Measurements from ENCODE around the gene ANKS3. TPM values are rescaled to one million over a fixed set of nuclear protein-coding genes. Genes with fewer than 3 reads are reported as not detected.

The ANKS3 gene
- total and polyA plus RNA-seq, 2 of the 8 experiments (the other 6 are each of a cell fraction or from before 2014, with no cell fraction given): 15.5 to 23.9 TPM

GRCh38 chr16:4692460-4693295 is 41.4 kb downstream of the ANKS3 start:
- Histone ChIP-seq H2AFZ (ENCODE audit: low read length) (no peak overlapping the region), H2BK5ac (ENCODE audit: low read depth, low read length) (0 out of 2 replicates have a peak overlapping the region, but pooled peaks have one; percentile 49), H3K4me2 (ENCODE audit: insufficient read depth in 1 of 2, low read depth in 2 of 2, low read length in 2 of 2) (peak overlapping the region; percentile 68 to 81), H2AK5ac (ENCODE audit: low read depth, low read length) (no peak overlapping the region; the same call in 1 of the 2 replicates), H3K4me1 (replicated peaks in 1 of 4; ENCODE audit: control insufficient read depth in 3 of 4, insufficient read depth in 4 of 4, low read length in 3 of 4) (peaks cover 0 to 7% (median 5%) of the 10 kb centered on the region in 4 experiments; a peak in 4 of 7 replicates), H3K18ac (ENCODE audit: extremely low read depth, low read length) (no peak overlapping the region; the same call in 1 of the 2 replicates), H4K20me1 (replicated peaks in 1 of 2; ENCODE audit: control insufficient read depth in 1 of 2, insufficient read depth in 2 of 2, low read length in 2 of 2) (peaks cover 0 to 14% of the 10 kb centered on the region in 2 experiments), H2BK12ac (ENCODE audit: low read depth, low read length) (peak overlapping the region; percentile 14; the same call in 1 of the 2 replicates), H4K5ac (ENCODE audit: insufficient read length, low read depth, low read length) (no peak overlapping the region), H4K91ac (replicated peaks; ENCODE audit: insufficient read length, low read length) (peak overlapping the region; percentile 54), H3K23me2 (ENCODE audit: low read depth, low read length) (peaks cover 8% of the 10 kb centered on the region; the same call in 1 of the 2 replicates), H3K9ac (replicated peaks in 1 of 4; ENCODE audit: extremely low read depth in 1 of 4, low read depth in 3 of 4, low read length in 3 of 4) (peak overlapping the region in 3 of 4 experiments; percentile 37 to 44 (median 42); a peak in 5 of 7 replicates), H4K8ac (ENCODE audit: extremely low read depth, insufficient read depth, low read length) (peak overlapping the region; percentile 84), H2BK20ac (ENCODE audit: low read length) (no peak overlapping the region), H3K79me2 (ENCODE audit: control insufficient read depth in 1 of 2, insufficient read depth in 2 of 2, low read length in 2 of 2) (peaks cover 0 to 2% of the 10 kb centered on the region in 2 experiments; a peak in 1 of 4 replicates), H3K23ac (ENCODE audit: insufficient read length) (no peak overlapping the region), H3K4me3 (ENCODE audit: extremely low read depth in 1 of 4, insufficient read depth in 2 of 4, low read depth in 3 of 4, low read length in 4 of 4) (peak overlapping the region; percentile 25 to 93 (median 54)), H3K36me3 (ENCODE audit: control insufficient read depth in 2 of 4, insufficient read depth in 4 of 4, low read length in 3 of 4) (peaks cover 9 to 16% (median 13%) of the 10 kb centered on the region in 4 experiments; a peak in 7 of 8 replicates), H3K79me1 (ENCODE audit: low read depth, low read length) (no peaks in the 10 kb centered on the region), H3K9me3 (ENCODE audit: insufficient read depth in 2 of 2, low read depth in 1 of 2, low read length in 1 of 2) (no peaks in the 10 kb centered on the region), H3K56ac (replicated peaks; ENCODE audit: insufficient read length, low read depth, low read length) (peak overlapping the region; percentile 69), H3K27ac (ENCODE audit: low read depth, low read length) (no peak overlapping the region), H3K14ac (ENCODE audit: insufficient read length) (no peak overlapping the region), H3K27me3 (replicated peaks in 1 of 4; ENCODE audit: control insufficient read depth in 3 of 4, extremely low read depth in 1 of 4, insufficient read depth in 3 of 4, low read length in 3 of 4) (no peaks in the 10 kb centered on the region), H2BK15ac (ENCODE audit: low read length) (0 out of 2 replicates have a peak overlapping the region, but pooled peaks have one; percentile 92), H3K4ac (replicated peaks; ENCODE audit: insufficient read length, low read depth, low read length) (no peak overlapping the region), H2BK120ac (replicated peaks; ENCODE audit: low read depth, low read length) (no peak overlapping the region)
- CTCF ChIA-PET (ENCODE audit: partially characterized antibody): interaction anchor here (0.7 to 2.6 kb wide), 7 partner anchors 10 to 383 kb away, joined by 3 to 17 read pairs (median 5); partner anchors contain the start of gene MGRN1
- WGBS, 2 experiments (ENCODE audit: extremely low coverage in 1 of 2, insufficient coverage in 1 of 2, insufficient read length in 1 of 2, insufficient replicate concordance in 2 of 2, low coverage in 1 of 2, low lambda C conversion rate in 2 of 2, missing lambda C conversion rate in 1 of 2): 46% methylated on average over 31 of the region's 31 CpGs; no CpG with 5 or more reads in 1 of the 2 experiments
- DNase-seq (ENCODE audit: low read depth in 1 of 2, low spot score in 2 of 2) (no peak), FAIRE-seq (no peak)
- TF ChIP-seq CEBPB (IDR thresholded peaks at IDR 0.05; ENCODE audit: low read depth, low read length) (no peak), GABPA (IDR thresholded peaks at IDR 0.05; ENCODE audit: borderline replicate concordance, insufficient read depth, low read length) (0 out of 2 replicates have a peak, but pooled peaks have one; percentile 16), POLR2AphosphoS5 (IDR thresholded peaks at IDR 0.05; ENCODE audit: low read depth, low read length) (0 out of 2 replicates have a peak, but pooled peaks have one; percentile 36), CHD1 (IDR thresholded peaks at IDR 0.05; ENCODE audit: low read depth, low read length) (no peak), JUND (IDR thresholded peaks at IDR 0.05; ENCODE audit: low read length) (no peak), MAFK (IDR thresholded peaks at IDR 0.05; ENCODE audit: low read depth, low read length) (no peak), TEAD4 (IDR thresholded peaks at IDR 0.05; ENCODE audit: low read depth, low read length) (no peak), ZNF274 (IDR thresholded peaks at IDR 0.05; ENCODE audit: borderline replicate concordance, extremely low read depth, low read length) (no peak), CBX5 (IDR thresholded peaks at IDR 0.05; ENCODE audit: low read depth, low read length) (no peak), BRCA1 (IDR thresholded peaks at IDR 0.05; ENCODE audit: low read depth, low read length) (no peak), TBP (IDR thresholded peaks at IDR 0.05; ENCODE audit: low read depth, low read length) (no peak)
- POLR2A ChIA-PET (ENCODE audit: partially characterized antibody): interaction anchor here (1.2 to 5.4 kb wide), 13 partner anchors 8 to 184 kb away, joined by 3 to 59 read pairs (median 5); partner anchors contain the start of genes ANKS3 and DNAAF8

Measured in H1 (cell line).